Measurements from ENCODE around the gene ZNF814.
"Not testable (repeated sequence)": the region's sequence is repeated elsewhere in the genome, so short reads cannot be mapped to it uniquely, and the experiment has no call there.

The ZNF814 gene

GRCh38 chr19:57854117-57854516 lies 34.7 kb downstream of the ZNF814 start:
- not testable (repeated sequence) for DNase-seq

- not testable (repeated sequence) for DNase-seq
Measured at GRCh38 chr19:57851812-57852603, 36.8 kb downstream of the ZNF814 start.

GRCh38 chr19:57850553-57851017 lies 38.3 kb downstream of the ZNF814 start:
- peak; percentile 30 for DNase-seq

- DNase-seq, result peak; percentile 76
Measured at GRCh38 chr19:57849666-57850473, 39.0 kb downstream of the ZNF814 start, which contains the start of gene ZNF587. ZNF587 (plus strand) TSS chr19:57849859; CDS start chr19:57850039, 180 bp downstream.

GRCh38 chr19:57849162-57849665 lies 39.6 kb downstream of the ZNF814 start:
- not testable (repeated sequence) for DNase-seq

- not testable (repeated sequence) for DNase-seq
Measured at GRCh38 chr19:57847164-57847563, 41.7 kb downstream of the ZNF814 start.

GRCh38 chr19:57841122-57841763 lies 47.6 kb downstream of the ZNF814 start:
- no peak for DNase-seq

GRCh38 chr19:57838622-57839191 lies 50.1 kb downstream of the ZNF814 start:
- not testable (repeated sequence) for DNase-seq

- not testable (repeated sequence) for DNase-seq
Measured at GRCh38 chr19:57836991-57837390, 51.8 kb downstream of the ZNF814 start.

GRCh38 chr19:57830071-57830602 lies 58.7 kb downstream of the ZNF814 start, which contains the start of gene ZNF587B:
ZNF587B (plus strand) TSS chr19:57830299; CDS start chr19:57830529, 230 bp downstream.
- no peak for DNase-seq

- no peak for DNase-seq
Measured at GRCh38 chr19:57829316-57829715, 59.5 kb downstream of the ZNF814 start.

- no peak for DNase-seq
Measured at GRCh38 chr19:57825511-57825910, 63.3 kb downstream of the ZNF814 start.

- not testable (repeated sequence) for DNase-seq
Measured at GRCh38 chr19:57823608-57824007, 65.2 kb downstream of the ZNF814 start.

GRCh38 chr19:57823155-57823554 lies 65.7 kb downstream of the ZNF814 start:
- DNase-seq, result not testable (repeated sequence)

- DNase-seq, result not testable (repeated sequence)
Measured at GRCh38 chr19:57821501-57821900, 67.3 kb downstream of the ZNF814 start.

- not testable (repeated sequence) for DNase-seq
Measured at GRCh38 chr19:57821095-57821494, 67.7 kb downstream of the ZNF814 start.

GRCh38 chr19:57820599-57820998 lies 68.2 kb downstream of the ZNF814 start:
- DNase-seq, result no peak

- peak; percentile 86 for DNase-seq
Measured at GRCh38 chr19:57819475-57820148, 69.2 kb downstream of the ZNF814 start.

- no peak for DNase-seq
Measured at GRCh38 chr19:57818378-57818777, 70.5 kb downstream of the ZNF814 start.

GRCh38 chr19:57817976-57818375 lies 70.9 kb downstream of the ZNF814 start:
- DNase-seq, result no peak

GRCh38 chr19:57816652-57817051 lies 72.2 kb downstream of the ZNF814 start:
- no peak for DNase-seq

Measured in DMS79 treated with DMSO at 0.1 percent for 48 hours (cell line).